AG04450 (cell line): ENCODE results near the gene TRMT112. TPM values are rescaled to one million over a fixed set of nuclear protein-coding genes. Genes with fewer than 3 reads are reported as not detected.

ENCODE experiments used
- CTCF ChIA-PET: fragments of 300-600, 350-600 bp; formaldehyde crosslinking; extraction: SDS; loops from one replicate; lab custom pipeline; 2022; ENCODE audit warnings: antibody characterized with exemption, inconsistent platforms; lab: Charles Lee
- POLR2A ChIA-PET: fragments of 350-600 bp; formaldehyde crosslinking; extraction: SDS; loops from one replicate; lab custom pipeline; 2021; ENCODE audit warnings: antibody characterized with exemption, inconsistent platforms; lab: Yijun Ruan, JAX
- DNase-seq: peaks from one replicate; pipeline ENCODE4 v3.0.0-alpha.2; 2011; ENCODE audit warnings: low read depth, low spot score
- H3K27ac ChIP-seq: one replicate; pipeline ENCODE4 v1.5.1; 2012; ENCODE audit warnings: low read depth, low read length, control low read depth
- H3K27me3 ChIP-seq: one replicate; pipeline ENCODE4 v1.6.0; 2012; ENCODE audit warnings: low read length; ENCODE audit not compliant: control insufficient read depth, insufficient read depth
- H3K4me3 ChIP-seq: 2 replicates; pipeline ENCODE4 v1.5.1; 2011; ENCODE audit warnings: mild to moderate bottlenecking, low read depth, low read length, control low read depth
- H3K9me3 ChIP-seq: 2 replicates; pipeline ENCODE4 v1.5.1; 2012; ENCODE audit warnings: low read length; ENCODE audit not compliant: control insufficient read depth, insufficient read depth
- CTCF ChIP-seq: IDR thresholded peaks from 2 replicates; pipeline ENCODE4 v1.5.1; 2011; ENCODE audit warnings: low read depth, low read length, control low read depth, inconsistent platforms
- polyA plus RNA-seq: library from polyadenylated mRNA; depleted of rRNA; stranded (reverse); fragments of >200 nt; gene quantifications from 2 replicates; pipeline ENCODE4 v1.2.3, GENCODE V29; 2011

TRMT112 gene
- polyA plus RNA-seq, 1 experiment, result 194 TPM

GRCh38 chr11:64358536-64358906 lies 41.2 kb upstream of the TRMT112 start:
- TF ChIP-seq CTCF, result no peak
- DNase-seq, result no peak
- ChIA-PET POLR2A (no interaction called here), CTCF (interaction anchor here (5.8 kb wide), 1 partner anchor 17 kb away, joined by 86 read pairs; the partner anchor contains the start of gene CCDC88B)
- Histone ChIP-seq H3K27me3 (no peaks in the 10 kb centered on the region), H3K27ac (peak overlapping the region; percentile 31), H3K9me3 (no peaks in the 10 kb centered on the region; the same call in 1 of the 2 replicates), H3K4me3 (peak overlapping the region; percentile 58)

- no peak for DNase-seq
- H3K4me3 ChIP-seq, result peak overlapping the region; percentile 58
- ChIA-PET CTCF (interaction anchor here (4.2 to 5.8 kb wide), 2 partner anchors 16 to 55 kb away, joined by 62 to 86 read pairs; partner anchors contain the start of gene CCDC88B), POLR2A (no interaction called here)
- no peaks in the 10 kb centered on the region; the same call in 1 of the 2 replicates for H3K9me3 ChIP-seq
- no peaks in the 10 kb centered on the region for H3K27me3 ChIP-seq
- TF ChIP-seq CTCF, result no peak
- no peak overlapping the region for H3K27ac ChIP-seq
Observed at GRCh38 chr11:64357904-64358535, 40.7 kb upstream of the TRMT112 start.

GRCh38 chr11:64357446-64357845 lies 40.1 kb upstream of the TRMT112 start:
- TF ChIP-seq CTCF, result no peak
- no peak overlapping the region for H3K4me3 ChIP-seq
- CTCF ChIA-PET, result interaction anchor here (1.0 to 5.8 kb wide), 5 partner anchors 15 to 55 kb away, joined by 3 to 86 read pairs (median 38); partner anchors contain the start of genes CCDC88B, PRDX5 and TRMT112
- POLR2A ChIA-PET, result no interaction called here
- H3K9me3 ChIP-seq, result no peaks in the 10 kb centered on the region; the same call in 1 of the 2 replicates
- H3K27ac ChIP-seq, result no peak overlapping the region
- H3K27me3 ChIP-seq, result no peaks in the 10 kb centered on the region
- DNase-seq, result no peak

GRCh38 chr11:64356498-64357411 lies 39.4 kb upstream of the TRMT112 start:
- no peaks in the 10 kb centered on the region; the same call in 1 of the 2 replicates for H3K9me3 ChIP-seq
- peak; percentile 45 for TF ChIP-seq CTCF
- no peak overlapping the region for H3K27ac ChIP-seq
- no peak overlapping the region for H3K4me3 ChIP-seq
- ChIA-PET CTCF (interaction anchor here (0.5 to 5.8 kb wide), 13 partner anchors 7 to 107 kb away, joined by 3 to 86 read pairs (median 10); partner anchors contain the start of genes CCDC88B, PRDX5 and TRMT112), POLR2A (no interaction called here)
- no peaks in the 10 kb centered on the region for H3K27me3 ChIP-seq
- no peak for DNase-seq
